HG02852 (cell line): ENCODE results near the gene VTA1.
"Not testable (repeated sequence)": the region's sequence is repeated elsewhere in the genome, so short reads cannot be mapped to it uniquely, and the experiment has no call there.

Source experiments
- ATAC-seq: cut with Tn5 transposase; IDR thresholded peaks from one replicate; pipeline ENCODE4 v1.9.1; 2021; ENCODE audit warnings: mild to moderate bottlenecking, moderate library complexity; ENCODE audit not compliant: unreplicated experiment

VTA1 gene

DNA sequence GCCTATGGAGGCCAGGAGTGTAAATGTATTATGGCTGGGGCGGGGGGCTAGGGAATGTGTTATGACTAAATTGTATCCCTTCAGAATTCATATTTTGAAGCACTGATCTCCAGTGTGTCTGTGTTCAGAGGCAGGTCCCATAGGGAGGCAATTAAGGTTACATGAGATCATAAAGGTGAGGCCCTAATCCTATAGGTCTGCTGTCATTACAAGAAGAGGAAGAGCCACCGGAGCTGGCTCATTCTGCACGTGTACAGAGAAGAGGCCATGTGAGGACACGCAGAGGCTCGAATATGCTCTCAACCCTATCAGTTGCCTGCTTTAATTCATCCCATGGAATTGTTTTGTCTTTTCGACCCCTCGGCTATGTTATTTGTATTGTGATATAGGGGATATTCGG is 76.9 kb downstream of the VTA1 start:
- no peak for ATAC-seq

DNA sequence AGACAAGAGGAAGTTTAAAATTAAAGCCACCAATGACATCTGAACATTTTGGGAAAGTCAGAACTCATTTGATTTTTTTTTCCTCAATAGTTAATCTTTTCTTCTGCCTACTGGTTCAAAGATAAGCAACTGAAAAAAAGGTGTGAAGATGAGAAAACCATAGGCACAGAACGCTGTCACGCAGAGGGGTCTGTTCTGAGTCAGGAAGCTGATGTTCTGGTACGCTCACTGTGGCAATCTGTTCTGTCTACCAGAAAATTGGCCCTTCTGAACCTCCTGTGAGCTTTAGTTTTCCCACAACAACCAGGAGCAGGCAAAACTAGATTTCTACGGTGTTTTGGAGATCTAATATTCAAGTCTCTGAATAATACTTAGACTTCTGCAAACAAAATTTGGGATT is 78.1 kb downstream of the VTA1 start:
- no peak for ATAC-seq

DNA sequence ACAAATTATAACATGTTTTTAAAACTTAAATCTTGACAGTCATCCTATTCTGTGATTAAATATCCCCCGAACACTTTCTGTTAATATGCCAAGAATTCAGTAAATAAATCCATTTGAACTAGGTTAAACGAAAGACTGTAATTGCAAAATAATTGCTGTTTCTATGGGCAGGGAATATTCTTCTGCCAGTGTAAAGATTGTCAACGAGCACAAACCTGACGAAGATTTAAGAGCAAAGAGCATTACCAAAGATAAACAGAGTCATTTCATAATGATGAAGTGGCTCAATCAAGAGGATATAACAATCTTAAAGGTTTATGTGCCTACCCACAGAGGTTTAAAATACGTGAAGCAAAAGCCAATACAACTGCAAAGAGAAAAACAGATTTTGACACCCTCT is 78.5 kb downstream of the VTA1 start:
- ATAC-seq, result no peak

DNA sequence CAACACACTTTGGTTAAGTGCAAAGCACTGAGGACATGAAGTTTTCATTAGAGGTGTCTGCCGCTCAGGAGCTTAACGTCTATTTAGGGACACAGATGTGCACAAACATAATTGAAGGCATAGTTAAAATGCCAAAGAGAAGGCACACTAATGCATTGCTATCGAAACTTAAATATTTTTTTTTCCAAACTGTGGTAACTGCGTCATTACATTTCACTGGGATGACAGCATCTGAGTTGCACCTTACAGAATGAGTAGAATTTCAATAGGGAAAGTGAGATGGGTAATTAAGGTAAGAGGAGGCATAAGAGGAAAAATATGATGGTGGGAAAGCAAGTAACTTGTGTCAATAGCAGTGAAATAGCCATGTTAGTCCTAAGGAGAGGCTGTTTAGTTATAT is 79.7 kb downstream of the VTA1 start:
- ATAC-seq, result no peak

DNA sequence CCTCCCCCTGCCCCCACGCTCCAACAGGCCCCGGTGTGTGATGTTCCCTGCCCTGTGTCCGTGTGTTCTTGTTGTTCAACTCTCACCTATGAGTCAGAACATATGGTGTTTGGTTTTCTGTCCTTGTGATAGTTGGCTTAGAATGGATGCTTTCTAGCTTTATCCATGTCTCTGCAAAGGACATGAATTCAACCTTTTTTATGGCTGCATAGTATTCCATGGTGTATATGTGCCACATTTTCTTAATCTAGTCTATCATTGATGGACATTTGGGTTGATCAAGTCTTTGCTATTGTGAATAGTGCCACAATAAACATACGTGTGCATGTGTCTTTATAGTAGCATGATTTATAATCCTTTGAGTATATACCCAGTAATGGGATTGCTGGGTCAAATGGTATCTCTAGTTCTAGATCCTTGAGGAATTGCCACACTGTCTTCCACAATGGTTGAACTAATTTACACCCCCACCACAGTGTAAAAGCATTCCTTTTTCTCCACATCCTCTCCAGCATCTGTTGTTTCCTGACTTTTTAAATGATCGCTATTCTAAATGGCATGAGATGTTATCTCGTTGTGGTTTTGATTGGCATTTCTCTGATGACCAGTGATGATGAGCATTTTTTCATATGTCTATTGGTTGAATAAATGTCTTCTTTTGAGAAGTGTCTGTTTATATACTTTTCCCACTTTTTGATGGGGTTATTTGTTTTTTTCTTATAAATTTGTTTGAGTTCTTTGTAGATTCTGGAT is 82.6 kb downstream of the VTA1 start:
- ATAC-seq, result not testable (repeated sequence)

DNA sequence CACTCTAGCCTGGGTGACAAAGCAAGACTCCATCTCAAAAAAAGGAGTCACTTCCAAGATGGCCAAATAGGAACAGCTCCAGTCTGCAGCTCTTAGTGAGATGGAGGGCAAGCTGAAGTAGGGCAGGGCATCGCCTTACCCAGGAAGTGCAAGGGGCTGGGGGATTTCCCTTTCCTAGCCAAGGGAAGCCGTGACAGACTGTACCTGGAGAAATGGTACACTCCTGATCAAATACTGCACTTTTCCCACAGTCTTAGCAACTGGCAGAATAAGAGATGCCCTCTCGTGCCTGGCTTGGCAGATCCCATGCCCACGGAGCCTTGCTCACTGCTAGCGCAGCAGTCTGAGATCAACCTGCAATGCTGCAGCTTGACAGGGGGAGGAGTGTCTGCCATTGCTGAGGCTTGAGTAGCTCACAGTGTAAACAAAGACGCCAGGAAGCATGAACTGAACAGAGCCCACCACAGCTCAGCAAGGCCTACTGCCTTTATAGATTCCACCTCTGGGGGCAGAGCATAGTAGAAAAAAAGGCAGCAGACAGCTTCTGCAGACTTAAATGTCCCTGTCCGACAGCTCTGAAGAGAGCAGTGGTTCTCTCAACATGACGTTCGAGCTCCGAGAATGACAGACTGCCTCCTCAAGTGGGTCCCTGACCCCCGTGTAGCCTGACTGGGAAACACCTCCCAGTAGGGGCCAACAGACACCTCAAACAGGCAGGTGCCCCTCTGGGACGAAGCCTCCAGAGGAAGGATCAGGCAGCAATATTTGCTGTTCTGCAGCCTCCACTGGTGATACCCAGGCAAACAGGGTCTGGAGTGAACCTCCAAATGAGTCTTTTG is 85.4 kb downstream of the VTA1 start:
- ATAC-seq, result not testable (repeated sequence)

DNA sequence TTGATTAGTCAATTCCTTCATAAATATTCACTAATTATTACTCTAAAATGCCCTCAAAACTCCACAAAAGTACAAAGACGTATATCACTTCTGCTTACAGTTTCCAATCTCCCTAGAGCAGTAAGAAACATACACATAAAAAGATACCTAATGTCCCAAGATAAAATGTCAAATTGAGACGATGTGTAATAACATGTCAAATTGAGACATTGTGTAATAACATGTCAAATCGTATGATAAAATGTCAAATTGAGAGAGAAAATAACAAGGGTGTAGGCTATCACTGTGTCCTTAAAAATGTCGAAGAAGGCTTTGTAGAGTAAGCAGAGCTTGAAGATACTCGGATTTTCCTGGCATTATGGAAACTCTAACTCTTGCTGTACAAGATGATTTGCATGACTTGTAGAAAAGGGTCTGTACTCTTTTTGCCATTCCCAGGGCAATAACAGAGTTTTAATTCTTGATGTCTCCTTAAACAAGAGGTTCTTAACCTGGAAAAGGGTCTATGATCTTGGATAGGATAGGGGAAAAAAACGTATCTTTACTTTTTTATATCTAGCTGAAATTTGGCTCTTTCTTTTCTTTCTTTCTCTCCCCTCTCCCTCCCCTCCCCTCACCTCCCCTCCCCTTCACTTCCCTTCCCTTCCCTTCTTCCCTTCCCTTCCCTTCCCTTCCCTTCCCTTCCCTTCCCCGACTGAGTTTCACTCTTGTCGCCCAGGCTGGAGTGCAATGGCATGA is 87.1 kb downstream of the VTA1 start:
- ATAC-seq, result no peak

DNA sequence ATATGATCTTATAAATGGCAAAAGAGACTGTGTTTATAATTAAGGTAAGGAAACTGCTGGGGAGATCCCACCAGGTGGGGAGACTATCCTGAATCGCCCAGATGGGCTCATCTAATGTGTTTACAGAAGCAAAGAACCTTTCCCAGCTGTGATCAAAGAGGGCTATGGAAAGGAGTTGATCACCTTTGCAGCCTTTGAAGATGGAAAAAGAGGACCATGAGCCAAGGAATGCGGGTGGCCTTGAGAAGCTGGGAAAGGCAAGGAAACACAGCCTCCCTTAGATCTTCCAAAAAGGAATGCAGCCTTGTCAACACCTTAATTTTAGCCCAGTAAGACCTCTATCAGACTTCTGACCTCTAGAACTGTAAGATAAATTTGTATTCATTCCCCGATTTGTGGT is 88.2 kb downstream of the VTA1 start:
- no peak for ATAC-seq

DNA sequence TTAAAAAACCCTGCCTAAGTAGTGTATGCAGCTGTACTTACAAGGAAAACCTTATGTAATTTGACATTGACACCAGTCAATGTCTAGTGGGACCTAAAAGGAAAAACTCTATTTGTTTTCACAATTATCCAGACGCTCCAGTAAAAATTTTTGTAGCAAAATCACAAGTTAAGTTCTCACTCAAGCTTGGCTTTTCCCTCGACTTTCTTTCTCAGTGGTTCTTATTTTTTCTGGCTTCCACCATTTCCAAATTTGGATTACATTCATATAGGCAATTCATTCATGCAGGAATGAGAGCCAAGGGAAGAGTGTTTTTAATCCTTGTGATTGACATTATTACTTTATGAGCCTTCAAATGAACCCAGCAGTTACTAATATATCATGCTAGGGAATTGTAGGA is 88.7 kb downstream of the VTA1 start:
- ATAC-seq, result no peak

DNA sequence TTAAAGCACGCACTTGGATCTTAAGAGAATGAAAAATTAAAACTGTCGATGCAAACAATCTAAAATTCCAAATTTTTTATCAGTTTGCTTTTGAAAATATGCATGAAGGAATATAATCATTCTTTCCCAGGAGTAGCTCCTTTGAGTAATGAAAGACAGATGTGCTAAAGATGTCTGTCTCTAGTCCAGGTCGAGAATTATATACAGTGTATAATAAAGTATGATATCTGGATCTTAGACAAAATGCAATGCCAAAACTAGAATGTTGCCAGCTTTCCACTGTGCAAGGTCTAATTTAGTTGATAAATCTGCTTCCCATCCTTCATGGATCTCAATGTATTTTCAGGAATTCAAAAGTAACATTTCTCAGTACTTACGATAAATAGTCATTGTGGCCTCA is 89.6 kb downstream of the VTA1 start:
- no peak for ATAC-seq

DNA sequence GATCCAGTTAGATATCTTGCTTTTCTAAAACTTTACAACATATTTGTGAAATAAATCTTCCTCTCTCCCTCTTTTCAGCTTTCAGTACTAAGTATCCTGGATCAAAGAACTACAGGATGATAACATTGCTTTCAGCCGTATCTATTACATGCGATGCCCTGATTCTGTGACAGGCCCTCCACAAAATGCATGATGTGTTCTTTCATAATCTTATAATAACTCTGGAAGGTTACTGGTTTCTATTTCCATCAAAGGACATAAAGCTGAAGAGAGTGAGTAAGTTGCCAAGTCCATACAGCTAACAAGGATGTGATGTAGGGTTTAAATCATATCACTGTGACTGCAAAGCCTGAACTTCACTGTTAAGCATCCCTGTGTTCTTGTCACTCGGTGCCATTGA is 91.8 kb downstream of the VTA1 start:
- ATAC-seq, result no peak

DNA sequence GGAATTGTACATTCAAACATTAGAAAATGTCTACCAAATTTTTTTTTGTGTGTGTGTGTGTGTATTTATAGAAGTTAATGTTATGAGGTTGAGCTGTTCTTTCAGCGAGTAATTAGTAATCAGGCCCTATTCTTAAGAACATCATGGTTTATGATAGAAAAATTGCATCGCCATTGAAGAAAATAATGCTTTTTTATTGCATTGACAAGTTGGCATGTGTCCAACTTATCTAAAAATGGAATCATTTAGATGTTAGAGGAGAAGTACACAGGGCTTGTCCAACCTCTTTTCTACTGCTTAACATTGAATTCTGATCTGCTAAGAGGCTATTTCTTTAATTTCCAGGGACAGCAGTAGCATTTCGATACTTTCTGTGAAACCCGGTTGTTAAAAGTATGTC is 93.1 kb downstream of the VTA1 start:
- no peak for ATAC-seq

DNA sequence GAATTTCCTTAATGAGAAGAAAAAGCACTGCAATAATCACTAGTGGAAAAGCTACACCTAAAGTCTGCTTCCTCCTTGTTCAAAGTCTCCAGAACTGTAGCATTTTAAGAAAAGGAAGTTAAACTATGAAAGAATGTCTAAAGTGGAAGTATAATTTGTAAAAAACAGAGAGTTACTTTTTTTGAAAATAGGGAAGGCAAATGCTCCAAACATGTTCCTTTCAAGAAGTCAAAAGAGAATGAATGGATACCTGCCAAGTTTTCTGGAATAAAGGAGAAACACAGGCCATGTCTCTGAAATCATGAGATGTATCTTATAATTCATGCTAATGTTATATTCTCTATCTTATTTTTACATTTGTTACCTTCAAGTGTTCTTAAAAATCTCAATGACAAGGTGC is 94.0 kb downstream of the VTA1 start:
- no peak for ATAC-seq

DNA sequence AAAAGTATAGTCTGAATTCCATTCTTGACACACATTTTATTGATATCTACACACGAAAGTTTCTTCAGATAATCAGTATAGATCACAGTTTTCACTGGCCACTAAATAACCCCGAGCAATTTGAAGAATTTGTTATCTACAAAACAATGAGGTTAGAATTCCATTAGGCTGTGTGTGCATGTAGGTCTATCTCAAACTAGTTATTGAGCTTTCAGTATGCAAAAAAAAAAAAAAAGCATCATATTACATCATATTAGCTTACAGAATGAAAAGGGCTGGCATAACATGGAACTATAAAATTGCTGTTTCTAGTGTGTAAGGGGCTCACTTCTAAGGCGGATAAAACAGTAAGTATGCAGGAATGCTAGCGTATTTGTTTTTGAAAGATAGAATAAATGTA is 95.2 kb downstream of the VTA1 start:
- ATAC-seq, result no peak

DNA sequence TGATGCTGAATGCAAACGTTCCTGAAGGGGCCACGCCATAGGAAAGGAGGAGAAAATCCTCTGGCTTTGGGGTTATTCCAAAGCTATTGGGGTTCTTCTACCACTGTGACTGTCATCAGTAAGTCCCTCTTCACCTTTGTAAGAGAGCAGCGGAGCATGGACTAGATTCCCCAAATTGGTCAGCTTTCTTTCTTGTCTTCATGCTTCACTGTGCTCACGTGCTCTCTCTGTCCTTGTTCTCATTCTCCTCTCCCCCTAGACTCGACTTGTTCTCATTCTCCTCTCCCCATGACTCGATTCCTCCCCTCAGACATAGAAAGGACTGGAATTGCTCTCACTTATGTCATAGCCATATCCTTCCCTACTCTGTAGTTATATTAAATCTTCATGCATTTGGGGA is 99.9 kb downstream of the VTA1 start:
- peak; percentile 92 for ATAC-seq

DNA sequence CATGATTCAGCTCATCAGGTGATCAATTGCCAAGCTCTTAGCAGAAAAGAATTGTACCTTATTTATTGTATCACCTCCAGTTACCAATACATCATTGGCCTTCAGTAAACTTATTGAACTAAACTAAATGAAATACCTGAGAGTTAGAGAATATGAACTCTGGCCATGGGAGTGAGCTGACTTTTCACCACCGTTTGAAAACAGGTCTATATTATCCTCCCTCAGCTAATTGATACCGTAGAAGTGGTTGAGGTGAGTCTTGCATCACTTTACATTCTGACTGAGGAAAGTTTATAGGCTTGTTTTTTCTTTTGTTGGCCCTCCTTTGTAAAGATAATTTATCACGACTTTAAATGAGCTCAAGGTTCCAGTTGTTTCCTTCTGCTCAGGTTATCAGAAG is 102.2 kb downstream of the VTA1 start:
- no peak for ATAC-seq

DNA sequence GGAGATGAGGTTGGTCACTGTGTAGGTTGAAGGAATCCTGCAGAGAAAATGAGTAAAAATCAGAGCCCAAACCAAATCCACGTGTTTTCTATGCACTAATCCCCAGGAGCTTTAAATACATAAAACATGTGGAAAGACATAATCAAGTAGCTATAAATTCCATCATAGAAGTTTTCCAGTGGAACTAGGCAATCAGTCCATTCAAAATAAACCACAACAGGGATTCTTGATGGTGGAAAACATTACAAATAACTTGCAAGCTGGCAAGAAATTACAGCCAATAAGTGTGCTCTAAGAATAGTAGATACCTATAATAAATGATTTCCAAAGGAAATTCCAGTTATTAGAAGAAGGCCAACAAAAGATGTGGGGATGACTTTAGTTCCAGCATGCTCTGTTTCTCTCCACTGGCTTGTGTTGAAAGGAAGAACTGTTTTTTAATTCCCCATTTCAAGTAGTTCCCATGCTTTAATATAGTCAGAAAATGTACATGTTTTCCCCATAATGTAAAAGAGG is 104.9 kb downstream of the VTA1 start:
- no peak for ATAC-seq

DNA sequence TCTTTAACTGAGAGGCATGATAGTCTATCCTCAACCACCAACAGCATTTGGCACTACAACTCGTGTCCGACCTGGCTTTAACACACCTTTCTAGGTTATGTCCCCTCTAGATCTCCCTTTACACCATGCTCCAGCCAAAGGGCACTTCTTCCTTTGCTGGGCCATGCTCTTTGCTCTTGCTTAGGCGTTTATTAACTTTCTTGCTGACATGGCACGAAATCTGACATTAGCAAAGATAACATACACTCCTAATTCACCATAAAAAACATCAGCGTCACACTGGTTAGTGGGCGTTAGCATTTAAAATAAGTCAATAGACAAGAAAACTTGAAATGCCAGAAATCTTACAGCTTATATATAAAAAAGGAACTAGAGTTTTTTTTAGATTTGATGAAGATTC is 107.5 kb downstream of the VTA1 start:
- no peak for ATAC-seq

DNA sequence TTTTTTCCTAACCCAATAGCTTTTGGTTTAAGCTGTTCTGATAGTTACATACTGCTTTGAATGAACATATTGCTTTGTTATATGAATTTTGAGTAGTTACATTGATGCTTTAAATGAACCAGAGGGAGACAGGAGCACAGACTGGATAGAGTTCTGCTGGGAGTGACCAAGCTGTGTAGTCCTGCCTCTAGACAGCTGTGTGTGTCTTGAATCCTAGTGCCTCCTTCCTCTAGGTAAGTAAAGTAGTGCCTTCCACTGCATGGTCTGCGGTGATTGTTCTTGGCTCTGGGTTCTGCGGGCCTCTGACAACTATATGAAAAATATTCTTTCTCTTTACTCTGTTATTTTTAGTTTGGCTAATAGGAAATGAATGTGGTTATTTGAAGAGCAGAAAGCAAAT is 108.7 kb downstream of the VTA1 start:
- no peak for ATAC-seq

DNA sequence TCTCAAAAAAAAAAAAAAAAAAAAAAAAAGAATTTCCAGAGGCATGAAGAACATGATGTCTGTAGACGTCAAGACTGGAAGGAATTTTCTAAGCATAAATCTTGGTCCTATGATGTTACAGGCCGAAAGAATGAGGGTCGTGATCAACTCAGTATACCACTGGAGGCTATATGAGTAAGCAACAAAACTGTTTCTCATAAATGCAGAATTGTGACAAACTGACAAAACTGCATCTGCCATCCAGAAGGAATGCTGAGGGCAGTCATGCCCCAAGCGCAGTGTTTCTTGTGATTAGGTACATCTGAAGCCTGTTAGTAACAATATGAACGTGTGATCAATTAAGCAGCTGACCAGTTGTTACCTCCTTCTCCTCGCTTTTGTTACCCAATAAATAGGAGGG is 111.2 kb downstream of the VTA1 start:
- no peak for ATAC-seq

DNA sequence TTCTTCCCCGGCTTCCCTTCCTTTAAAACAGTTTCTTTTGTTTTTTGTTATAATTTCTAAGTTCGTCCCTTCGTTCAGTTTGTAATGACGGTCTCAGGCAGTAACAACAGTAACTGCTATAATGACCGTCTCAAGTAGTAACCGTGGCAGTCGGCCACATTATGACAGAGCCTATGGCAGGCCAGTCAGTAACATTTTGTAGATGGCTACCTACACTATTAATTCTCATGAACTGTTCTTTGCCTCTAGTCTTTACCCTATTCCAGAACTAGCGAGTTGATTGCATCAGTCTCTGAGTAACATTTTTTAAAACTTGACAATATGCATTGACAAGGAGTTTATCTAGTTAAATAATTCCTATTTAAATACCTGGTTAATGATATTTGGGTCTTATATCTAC is 111.7 kb downstream of the VTA1 start:
- no peak for ATAC-seq

DNA sequence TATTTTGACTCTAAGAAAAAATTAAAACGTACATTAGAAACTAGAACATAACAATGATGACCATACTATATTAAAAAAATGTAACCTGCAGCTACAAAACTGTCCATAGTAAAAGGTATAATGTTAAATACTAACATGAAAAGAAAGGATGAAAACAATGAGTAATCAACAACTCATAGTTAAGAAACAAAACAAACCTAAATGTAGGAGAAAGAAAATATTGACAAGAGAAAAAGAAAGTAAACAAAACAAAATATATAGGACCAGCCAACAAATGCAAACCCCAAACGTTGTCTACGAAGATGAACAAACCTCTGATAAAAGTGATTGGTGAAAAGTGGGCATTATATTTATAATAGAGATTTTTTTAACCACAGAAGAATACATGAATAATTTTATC is 113.7 kb downstream of the VTA1 start:
- ATAC-seq, result no peak
